NCI-H2081 (cell line): ENCODE measurements around the gene CACTIN.

Experiments
- DNase-seq, 2 experiments: peaks; one replicate each; lab custom pipeline; 2025; lab: John Stamatoyannopoulos, UW

The CACTIN gene

DNA sequence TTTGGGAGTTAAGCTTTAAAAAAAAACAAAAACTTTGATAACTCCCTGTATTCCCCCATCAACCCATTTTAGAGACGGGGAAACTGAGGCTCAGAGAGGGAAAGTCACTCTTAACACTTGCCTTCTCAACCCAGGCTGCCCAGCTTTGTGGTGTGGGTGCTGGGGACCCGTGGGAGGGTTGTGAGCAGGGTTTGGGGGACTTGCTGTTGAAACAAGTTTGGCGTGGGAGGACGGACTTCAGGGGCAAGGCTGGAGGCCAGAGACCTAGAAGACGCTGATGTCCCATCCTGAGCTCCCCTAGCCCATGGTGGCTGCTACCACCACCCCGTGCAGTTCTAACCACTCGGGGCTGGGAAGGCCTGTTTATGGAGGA, 747 bp upstream of the CACTIN start:
- no peak for DNase-seq

DNA sequence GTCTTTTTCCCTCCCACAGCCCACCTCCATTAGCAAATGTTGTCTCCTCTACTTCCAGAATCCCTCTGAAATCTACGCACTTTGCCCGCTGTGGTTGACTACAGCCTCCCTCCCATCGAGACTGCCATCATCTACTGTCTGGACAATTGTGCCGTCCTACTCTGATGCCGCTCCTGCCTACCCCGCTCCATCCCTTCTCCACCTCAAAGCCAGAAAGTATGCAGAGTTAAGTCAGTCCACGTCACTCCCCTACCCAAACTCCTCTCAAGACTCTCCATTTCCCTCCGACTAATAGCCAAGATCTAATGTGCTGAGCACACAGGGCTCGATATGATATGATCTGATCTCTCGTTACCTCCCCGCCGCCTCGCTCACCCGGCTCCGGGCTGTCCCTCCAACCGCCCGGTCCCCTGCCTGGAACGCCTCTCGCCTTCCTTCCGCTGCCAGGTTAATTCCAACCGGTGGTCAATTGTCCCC, 556 bp downstream of the CACTIN start:
- DNase-seq = no peak

DNA sequence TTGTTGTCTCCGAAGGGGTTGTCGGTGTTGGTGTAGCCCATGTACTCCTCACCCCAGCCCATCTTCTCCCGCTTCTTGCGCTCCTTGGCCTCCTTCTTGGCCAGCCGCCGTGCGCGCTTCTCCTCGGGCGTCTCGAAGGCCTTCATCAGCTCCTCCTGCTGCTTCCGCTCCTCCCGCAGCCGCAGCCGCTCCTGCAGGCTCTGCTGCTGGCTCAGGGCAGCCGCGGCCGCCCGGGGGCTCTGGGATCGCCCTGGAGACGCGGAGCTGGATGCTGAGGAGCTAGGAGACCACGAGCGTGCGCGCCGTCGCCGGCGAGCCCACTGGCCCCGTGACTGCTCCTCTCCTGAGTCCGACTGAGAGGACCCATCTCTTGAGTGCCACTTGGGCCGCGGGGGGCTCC, 2.9 kb downstream of the CACTIN start:
- no peak for DNase-seq

DNA sequence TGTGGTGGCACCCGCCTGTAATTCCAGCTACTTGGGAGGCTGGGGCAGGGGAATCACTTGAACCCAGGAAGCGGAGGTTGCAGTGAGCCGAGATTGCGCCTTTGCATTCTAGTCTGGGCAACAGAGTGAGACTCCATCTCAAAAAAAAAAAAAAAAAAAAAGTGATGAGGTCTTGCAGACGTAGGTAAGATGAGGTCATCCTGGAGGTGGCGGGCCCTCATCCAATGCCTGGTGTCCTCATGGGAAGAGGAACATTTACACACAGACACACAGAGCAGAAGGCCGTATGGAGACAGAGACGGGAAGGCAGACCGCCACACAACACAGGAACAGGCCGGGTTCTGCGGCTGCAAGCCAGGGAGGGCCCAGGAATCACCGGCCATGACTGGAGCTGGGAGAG, 4.4 kb downstream of the CACTIN start:
- DNase-seq = no peak

DNA sequence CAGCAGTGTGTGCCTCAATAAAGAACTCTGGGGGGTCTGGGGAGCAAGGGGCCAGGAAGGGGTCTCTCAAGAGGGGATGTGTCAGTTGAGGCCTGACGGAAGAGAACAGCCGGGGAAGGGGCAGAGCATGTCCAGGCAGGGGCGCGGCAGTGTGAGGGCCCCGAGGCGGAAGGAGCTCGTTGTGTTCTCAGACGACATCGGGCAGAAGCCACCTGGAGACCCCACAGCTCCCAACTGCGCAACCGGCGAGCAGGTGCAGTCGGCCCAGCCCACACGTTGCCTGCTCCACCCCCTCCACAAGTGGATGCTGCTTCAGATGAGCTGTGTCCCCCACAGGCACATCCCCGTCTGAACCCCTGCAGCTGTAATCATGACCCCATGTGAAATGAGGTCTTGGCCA, 4.9 kb downstream of the CACTIN start:
- DNase-seq = no peak

DNA sequence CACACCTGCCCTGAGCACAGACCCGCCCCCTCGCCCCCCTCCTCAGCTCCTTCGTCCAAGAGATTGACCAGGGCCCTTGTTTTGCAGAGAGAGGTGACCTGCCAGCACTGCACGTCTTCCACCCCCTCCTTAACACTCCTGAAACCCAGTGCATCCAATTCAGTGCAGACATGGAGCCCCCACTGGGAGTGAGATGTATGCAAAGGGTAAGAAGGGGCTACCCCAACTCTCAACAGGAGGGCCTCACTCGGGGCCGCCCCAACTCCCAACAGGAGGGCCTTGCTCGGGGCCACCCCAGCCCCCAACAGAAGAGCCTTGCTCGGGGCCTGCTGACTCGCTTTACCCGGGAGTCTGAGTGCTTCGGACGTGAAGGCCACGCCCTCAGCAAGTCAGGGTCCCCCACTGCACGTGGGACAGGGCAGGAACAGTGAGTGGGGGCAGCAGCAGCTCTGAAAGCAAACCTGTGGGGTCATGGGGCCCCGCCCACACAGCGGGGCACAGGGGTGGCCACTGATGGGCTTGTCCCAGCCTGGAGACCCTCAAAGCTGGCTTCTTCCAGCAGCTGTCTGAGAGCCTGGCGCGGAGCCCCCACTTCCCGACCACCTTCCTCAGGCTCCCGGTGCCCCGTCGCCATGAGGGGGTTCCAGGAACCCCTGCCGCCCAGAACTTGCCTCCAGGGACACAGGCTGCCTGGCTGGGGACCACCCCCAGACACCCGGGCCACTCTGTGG, 5.6 kb downstream of the CACTIN start:
- DNase-seq = no peak

DNA sequence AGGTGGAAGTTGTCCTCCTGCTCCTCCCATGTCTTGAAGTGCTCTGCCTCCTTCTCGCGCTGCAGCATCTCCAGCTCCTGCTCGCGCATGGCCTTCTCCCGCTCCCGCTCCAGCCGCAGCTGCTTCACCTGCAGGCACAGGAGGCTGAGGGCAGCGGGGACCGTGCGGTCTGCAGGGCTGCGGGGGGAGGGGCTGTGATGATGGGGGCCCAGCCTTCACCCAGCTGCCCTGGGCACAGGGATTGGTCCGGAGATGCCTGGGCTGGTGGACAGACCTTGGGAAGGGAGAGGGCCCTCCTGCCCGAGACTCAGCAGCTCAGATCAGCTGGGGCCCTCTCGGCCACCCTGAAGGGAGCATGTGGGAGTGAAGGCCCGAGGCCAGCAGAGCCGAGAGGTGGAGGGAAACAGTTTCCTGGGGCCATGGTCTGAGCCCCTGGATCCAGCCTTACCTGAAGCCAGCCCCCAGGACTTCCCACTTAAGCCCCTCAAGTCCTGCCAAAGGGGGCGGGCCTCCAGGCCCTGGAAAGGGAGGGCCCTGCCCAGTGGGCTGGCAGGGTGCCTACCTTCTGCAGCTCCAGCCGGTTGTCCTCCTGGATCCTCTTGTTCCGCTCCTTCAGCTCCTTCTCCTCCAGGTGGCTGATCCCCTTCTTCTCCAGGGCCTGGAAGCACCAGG, 6.3 kb downstream of the CACTIN start:
- no peak for DNase-seq

DNA sequence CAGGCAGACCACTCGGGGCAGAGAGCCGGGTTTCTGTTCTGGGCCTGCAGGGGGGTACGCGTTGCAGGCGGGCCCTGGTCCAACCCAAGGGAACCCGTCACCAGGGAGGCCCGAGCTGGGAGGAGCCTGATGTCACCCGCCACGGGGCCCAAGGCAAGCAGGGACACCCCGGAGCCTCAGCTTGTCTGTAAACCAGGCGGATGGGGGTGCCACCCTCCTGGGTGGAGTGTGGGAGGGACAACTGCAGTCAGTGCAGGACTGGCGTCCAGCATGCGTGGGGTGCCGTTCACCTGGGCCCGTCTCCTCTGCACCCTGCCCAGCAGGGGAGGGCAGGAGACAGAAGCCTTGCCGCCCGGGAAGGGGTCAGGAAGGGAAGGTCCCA, 7.0 kb downstream of the CACTIN start:
- DNase-seq = no peak

DNA sequence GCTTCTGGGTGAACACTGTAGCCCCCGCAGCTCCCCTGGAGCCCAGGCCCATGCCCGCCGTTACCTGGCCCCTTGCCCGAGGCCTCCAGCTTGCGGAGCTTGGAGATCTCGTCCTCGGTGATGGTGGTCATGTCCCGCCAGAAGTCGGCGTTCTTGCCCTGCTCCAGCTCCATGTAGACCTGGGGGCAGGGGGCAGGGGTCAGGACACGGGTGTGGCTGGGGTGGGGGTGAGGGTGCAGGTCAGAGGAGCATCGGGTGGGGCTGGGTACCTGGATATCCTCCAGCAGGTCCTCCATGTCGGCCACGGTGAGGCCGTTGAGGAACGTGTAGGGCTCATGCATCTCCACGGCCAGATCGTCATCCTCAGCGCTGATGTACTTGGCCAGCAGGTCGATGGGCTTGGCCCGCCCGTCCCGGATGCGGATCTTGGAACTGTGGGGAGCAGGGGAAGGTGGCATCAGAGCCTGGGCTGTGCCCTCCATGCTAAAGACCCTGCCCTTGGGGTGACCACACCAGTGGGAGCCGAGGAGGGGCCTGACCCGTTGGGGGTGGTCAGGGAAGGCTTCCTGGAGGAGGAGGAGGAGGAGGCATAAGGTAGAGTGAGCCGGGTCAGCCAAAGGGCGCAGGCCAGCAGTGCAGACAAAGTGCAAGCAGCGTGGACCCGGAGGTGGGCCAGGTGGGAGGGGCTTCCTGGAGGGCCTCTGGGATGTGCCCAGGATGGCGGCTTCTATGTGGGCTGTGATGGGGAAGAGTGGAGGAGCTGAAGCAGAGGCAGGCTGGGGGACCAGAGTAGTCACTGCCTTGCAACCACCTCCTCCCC, 7.6 kb downstream of the CACTIN start:
- no peak for DNase-seq

DNA sequence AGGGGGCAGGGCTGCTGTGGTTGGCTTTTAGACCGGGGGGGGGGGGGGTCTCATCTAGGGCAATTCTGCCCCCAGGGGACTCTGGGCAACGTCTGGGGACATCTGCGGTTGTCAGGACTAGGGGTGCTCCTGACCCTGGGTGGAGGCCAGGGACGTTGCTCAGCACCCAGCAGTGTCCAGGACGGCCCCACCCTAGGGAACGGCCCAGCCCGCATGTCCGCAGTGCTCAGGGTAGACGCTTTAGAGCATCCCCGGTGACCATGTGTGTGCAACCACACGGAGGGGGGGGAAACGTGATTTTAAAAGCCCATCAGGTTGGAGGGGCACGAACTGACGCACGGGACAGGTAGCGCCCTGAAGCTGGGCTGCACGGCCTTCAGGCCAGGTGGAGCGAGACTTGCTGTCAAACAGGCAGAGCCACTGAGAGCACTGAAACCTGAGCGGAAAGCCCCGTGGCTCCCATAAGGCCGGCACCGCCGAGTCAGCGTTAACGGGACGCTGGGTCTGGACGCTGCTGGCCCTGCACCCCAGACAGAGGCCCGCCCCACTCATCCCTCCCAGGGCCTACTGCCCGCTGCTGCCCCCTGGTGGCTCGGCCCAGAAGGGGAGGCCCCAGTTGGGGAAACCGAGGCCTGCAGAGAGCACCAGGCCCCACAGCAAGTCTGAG, 8.3 kb downstream of the CACTIN start:
- no peak for DNase-seq

DNA sequence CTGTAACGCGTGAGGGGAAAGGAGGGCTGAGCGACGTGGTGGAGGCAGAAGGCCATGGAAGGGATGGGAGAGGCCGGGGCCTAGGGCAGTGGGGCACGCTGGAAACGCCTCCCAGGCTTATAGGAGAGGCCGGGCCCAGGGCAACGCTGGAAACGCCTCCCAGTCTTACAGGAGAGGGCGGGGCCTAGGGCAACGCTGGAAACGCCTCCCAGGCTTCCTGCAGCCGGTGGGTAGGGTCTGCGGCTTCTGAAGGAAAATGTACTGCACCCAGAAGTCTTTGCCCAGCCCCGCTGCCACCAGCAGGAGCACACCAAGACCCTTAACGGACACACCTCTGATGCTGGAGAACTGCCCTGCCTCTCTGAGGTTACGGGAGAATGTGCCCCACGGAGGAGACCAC, 9.1 kb downstream of the CACTIN start:
- DNase-seq = no peak

DNA sequence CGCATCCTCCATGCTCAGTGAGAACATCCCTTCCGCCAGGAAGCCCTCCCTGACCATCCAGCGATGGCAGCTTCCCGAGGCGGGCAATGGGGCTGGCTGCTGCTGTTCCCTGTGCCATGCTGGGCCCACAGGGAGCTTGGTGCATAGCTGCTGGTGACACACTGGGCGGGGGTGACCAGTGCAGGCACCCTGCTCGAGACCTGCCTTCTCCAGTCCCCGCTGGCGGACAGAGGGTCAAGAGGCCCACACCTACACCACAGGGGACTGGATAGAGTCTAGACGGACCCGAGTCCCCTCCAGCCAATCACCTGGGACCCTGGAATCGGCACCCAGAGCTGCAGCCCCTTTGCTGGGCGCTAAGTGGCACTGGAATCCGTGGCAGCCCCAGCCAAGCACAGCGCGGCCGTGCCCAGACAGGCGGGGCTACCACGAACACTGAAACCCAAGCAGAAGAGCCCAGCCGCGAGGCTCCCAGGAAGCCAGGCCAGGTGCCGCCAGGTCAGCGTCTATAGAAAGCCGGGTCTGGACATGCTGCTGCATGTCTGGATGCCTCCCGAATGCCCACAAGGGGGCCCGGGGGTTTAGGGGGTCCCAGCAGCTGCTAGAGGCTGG, 11.0 kb downstream of the CACTIN start:
- no peak for DNase-seq

DNA sequence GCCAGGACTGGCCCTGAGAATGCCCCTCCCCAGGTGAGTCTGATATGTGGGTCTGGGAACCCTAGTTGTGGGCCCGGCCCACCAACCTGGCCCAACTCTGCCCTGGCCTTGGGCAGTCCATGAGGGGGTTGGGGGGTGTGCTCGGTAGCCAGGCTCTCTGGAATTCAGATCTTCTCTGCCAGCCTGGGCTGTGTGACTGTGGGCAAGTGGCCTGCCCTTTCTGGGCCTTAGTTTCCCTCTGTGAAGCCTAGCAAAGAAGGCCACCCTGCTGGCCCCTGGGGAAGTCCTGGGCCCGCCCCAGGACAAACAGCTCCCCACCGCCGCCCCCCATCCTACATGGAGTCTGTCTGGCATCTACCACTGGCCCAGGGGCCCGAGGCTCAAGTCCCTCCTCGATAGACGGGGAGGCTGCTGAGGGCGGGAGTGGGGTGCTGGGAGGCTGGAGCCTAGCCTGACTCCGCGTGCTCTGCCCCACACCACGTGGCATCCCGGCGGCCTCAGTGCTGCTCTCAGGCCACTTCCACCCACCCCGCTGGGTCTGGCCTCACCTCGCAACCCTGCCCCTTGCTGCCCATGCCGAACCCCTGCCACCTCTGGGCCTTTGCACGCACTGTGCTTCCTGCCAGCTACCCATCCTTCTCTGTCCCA, 11.6 kb downstream of the CACTIN start:
- DNase-seq = no peak

DNA sequence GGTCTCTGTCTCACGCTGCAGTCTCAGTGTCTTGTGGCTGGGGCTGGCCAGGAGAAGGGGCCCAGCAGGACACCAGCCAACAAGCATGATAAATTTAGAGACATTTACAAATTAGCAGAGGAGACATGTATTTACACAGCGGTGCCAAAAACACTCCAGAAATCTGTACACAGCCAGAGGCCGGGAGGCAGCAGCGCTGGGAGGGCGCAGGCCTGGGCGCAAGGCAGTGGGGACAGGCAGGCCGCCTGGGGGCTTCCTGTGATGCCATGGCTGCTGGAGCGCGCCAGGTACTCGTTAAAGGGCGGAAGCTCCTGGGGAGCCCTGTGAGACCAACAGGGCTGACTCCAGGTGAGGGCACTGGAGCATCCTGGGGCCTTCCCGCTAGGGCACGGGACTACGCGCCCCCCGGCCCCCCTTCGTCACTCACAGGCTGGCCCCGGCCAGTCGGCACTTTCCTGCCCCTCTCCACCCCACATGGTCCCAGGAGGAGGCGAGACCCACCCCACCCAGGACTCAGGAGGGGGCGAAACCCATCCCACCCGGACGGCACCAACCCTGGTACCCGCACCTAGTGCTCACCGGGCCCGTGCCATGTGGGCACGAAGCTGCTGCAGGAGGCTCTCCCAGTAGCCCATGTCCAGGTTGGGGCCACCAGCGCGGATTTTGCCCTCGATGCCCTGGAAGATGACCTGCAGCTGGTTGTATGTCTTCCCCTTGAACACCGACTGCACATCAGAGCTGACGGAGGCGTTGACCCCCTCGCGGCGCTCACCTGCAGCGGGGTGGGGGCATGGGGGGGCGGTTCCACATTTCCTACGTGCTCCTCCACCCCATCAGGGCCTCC, 12.6 kb downstream of the CACTIN start:
- peak; percentile 74 to 89 for DNase-seq

DNA sequence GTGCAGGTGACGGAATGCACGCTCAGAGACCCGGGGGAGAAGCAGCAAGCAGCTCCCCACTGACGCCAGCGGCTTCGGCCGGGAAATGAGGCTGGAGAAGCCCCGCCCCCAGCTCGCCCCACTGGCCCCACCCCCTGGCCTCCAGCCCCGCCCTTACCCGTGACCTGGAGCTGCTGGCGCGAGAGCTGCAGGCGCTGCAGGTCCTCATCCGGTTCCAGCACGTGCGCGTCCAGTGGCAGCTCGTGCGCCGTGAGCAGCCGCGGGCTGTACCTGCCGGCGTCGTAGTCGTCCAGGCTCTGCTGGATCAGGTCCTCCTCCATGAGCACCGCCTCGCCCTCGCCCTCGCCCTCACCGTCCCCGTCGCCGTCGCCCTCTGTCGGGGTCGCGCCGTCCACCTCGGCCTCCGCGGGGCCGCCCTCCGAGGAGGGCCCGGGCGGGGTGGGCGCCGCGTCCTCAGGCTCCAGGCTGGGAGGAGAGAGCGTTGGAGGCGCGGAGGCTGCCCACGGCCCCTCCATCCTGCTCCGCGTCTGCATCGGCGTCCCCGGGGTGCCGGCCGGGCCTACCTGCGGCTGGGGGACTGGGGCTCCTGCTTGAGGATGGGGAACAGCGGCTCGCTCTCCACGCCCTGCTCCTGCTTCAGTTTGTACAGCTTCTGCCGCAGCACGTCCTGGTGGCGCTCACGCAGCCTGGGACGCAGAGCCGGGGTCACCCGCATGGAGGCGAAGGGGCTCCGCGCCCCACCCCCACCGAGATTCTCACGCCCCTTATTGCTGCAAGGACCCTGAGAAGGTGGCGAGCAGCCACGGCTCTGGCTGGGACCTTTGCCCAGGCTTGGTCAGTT, 13.5 kb downstream of the CACTIN start:
- DNase-seq = no peak

DNA sequence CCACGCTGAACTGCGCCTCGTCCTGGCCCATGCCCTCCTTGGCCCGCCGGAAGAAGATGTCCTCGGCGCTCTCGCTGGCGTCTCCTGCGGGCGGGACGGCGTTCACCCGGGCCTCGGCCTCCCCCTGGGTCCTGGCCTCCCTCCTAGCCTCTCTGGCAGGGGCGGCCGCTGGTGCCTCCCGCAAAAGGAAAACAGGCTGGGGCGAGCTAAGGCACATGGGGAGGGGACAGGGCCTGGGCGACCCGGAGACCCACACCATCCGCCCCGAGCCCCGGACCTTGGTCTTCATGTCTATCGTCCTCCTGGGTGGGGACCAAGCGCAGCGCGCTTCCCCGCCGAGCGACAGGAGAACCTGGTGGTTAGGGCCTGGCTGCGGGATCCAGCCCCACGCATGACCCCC, 14.3 kb downstream of the CACTIN start:
- no peak for DNase-seq

DNA sequence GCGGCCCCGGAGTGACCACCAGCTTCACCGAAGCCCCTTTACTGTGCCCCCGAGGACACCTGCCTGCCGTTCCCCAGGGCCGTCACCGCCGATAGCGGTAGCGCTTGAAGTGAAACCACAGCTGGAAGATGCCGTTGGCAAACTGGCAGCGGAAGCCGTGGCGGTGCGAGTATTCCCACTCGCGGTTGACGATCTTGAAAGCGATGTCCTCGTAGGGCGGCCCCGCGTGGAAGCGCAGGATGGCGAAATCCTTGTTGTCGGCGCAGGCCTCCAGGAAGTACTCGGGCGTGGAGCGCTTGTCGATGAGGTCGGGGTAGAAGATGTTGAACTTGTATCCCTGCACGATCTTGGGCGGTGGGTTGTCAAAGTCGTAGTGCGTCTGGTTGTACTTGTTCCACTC, 14.7 kb downstream of the CACTIN start:
- no peak for DNase-seq

DNA sequence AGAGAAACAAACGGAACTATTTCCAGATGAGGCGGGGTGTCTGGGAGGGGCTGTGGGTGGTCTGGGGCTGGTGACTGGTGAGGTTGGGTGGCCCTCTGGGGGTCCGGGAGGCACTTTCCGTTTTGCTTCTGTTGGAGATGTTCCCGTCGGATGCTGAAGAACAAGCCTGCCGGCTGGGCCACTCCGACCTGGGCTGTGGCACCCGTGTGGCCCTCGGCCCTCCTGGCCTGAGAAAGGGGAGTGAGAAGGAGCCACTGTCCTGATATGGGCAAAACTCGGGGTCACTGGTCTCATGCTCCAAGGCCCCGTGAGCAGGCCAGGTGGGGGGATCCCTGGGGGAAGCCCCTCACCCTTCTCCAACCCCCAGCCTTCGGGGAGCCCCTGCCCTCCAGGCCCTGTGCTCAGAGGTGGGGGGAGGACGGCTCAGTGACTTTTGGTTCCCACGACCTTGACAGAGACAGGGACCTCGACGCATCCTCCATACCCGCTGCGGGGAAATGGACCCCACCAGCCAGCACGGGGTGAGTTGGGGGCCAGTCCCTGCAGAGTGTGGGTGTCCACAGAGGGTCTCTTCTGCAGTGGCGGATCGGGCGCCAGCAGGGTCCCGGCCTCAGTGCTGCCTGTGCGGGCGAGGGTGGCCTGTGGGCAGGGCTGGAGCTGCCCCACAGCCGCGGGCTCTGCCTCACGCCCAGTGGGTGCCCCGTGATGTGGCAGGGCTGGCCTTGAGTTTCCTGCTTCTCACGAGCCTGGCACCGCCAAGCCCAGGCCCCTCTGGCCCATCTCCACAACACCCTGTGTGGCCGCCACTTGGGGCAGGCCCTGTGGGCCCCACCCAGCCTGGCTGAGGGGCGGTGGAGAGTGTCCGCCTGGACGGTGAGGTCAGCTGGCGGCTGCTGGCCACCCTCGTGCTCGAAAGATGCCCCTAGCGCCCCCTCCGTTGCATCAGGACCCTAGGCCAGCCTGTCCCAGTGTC, 15.6 kb downstream of the CACTIN start:
- DNase-seq = no peak
